ENCODE results near the gene ERICH4. TPM values are rescaled to one million over a fixed set of nuclear protein-coding genes. Genes with fewer than 3 reads are reported as not detected.

Gene ERICH4
- total and polyA plus RNA-seq, 2 donors (not counting 1 experiment from before 2014, with no cell fraction given) = not detected

DNA sequence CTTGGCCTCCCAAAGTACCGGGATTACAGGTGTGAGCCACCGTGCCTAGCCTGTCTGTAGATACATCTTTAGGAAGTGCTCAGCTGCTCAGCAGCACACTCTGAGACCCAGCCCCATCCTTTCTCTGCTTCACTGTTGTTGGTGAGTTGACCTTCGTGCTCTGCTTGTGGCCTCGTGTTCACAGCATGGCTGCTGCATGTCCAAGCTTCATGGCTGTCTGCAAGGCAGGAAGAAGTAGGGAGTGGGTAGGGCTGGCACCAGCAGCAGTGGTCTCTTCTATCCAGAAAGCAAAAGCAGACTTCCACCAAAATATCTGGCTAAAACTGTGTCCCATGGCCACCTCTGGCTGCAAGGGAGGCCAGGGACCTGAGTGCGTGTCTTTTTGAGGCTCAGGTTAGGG, 30.0 kb upstream of the ERICH4 start:
- no peak overlapping the region for H2AFZ ChIP-seq (ENCODE audit: insufficient read depth, low read depth, low read length, poor library complexity, severe bottlenecking)
- Mint-ChIP-seq H3K4me3 (no peak overlapping the region), H3K9me3 (ENCODE audit: insufficient read depth) (no peaks in the 10 kb centered on the region), H3K27me3 (no peaks in the 10 kb centered on the region), H3K4me1 (peaks cover 10% of the 10 kb centered on the region), H3K27ac (no peak overlapping the region)
- no peak overlapping the region for H3K4me3 ChIP-seq (ENCODE audit: control extremely low read depth in 1 of 5, extremely low read depth in 1 of 5, insufficient read depth in 1 of 5, low read depth in 2 of 5, low read length in 4 of 5)
- no peaks in the 10 kb centered on the region for H3K9me3 ChIP-seq (ENCODE audit: control extremely low read depth in 1 of 3, control insufficient read depth in 2 of 3, insufficient read depth in 1 of 3, low read length in 2 of 3)
- H3K27me3 ChIP-seq (replicated peaks in 1 of 4; ENCODE audit: control extremely low read depth in 1 of 4, control insufficient read depth in 3 of 4, insufficient read depth in 4 of 4, low read length in 3 of 4) = no peaks in the 10 kb centered on the region
- peaks cover 26% of the 10 kb centered on the region for H3K79me2 ChIP-seq (ENCODE audit: control insufficient read depth, insufficient read depth, low read length)
- peaks cover 0 to 43% of the 10 kb centered on the region in 2 experiments for H3K36me3 ChIP-seq (replicated peaks in 1 of 2; ENCODE audit: control extremely low read depth in 1 of 2, control insufficient read depth in 1 of 2, extremely low read depth in 1 of 2, insufficient read depth in 2 of 2, low read length in 1 of 2)
- ChIA-PET CTCF (interaction anchor here (0.7 kb wide), 1 partner anchor 28 kb away, joined by 3 read pairs; no protein-coding TSS in a partner anchor), POLR2A (no interaction called here)
- WGBS (ENCODE audit: insufficient coverage) = 97% methylated on average over 4 of the region's 5 CpGs
- intact Hi-C loops (cut with micrococcal nuclease) = no loop called here
- no peak overlapping the region for H3K9ac ChIP-seq (ENCODE audit: low read length)
- no peak overlapping the region for H3K4me2 ChIP-seq (replicated peaks; ENCODE audit: low read depth, low read length, poor library complexity, severe bottlenecking)
- ATAC-seq (ENCODE audit: low read depth) = no peak
- TF ChIP-seq EZH2 (IDR thresholded peaks at IDR 0.05; ENCODE audit: borderline replicate concordance, insufficient read depth, low read depth, low read length, poor library complexity, severe bottlenecking) (no peak), CTCF (IDR thresholded peaks at IDR 0.05) (no peak)
- no peaks in the 10 kb centered on the region for H4K20me1 ChIP-seq (ENCODE audit: control insufficient read depth, insufficient read depth, low read length, poor library complexity, severe bottlenecking)
- DNase-seq = no peak
- H3K27ac ChIP-seq (ENCODE audit: low read length in 2 of 2) = no peak overlapping the region
- H3K4me1 ChIP-seq (ENCODE audit: control insufficient read depth in 2 of 2, insufficient read depth in 2 of 2, low read length in 2 of 2) = peaks cover 6 to 9% of the 10 kb centered on the region in 2 donors

- Histone ChIP-seq H3K4me2 (replicated peaks; ENCODE audit: low read depth, low read length, poor library complexity, severe bottlenecking) (no peak overlapping the region), H3K79me2 (ENCODE audit: control insufficient read depth, insufficient read depth, low read length) (peaks cover 26% of the 10 kb centered on the region), H3K27me3 (replicated peaks in 1 of 4; ENCODE audit: control extremely low read depth in 1 of 4, control insufficient read depth in 3 of 4, insufficient read depth in 4 of 4, low read length in 3 of 4) (no peaks in the 10 kb centered on the region), H2AFZ (ENCODE audit: insufficient read depth, low read depth, low read length, poor library complexity, severe bottlenecking) (no peak overlapping the region), H4K20me1 (ENCODE audit: control insufficient read depth, insufficient read depth, low read length, poor library complexity, severe bottlenecking) (no peaks in the 10 kb centered on the region), H3K9me3 (ENCODE audit: control extremely low read depth in 1 of 3, control insufficient read depth in 2 of 3, insufficient read depth in 1 of 3, low read length in 2 of 3) (no peaks in the 10 kb centered on the region), H3K27ac (ENCODE audit: low read length in 2 of 2) (no peak overlapping the region), H3K4me1 (ENCODE audit: control insufficient read depth in 2 of 2, insufficient read depth in 2 of 2, low read length in 2 of 2) (peaks cover 6 to 9% of the 10 kb centered on the region in 2 donors), H3K4me3 (ENCODE audit: control extremely low read depth in 1 of 5, extremely low read depth in 1 of 5, insufficient read depth in 1 of 5, low read depth in 2 of 5, low read length in 4 of 5) (no peak overlapping the region), H3K9ac (ENCODE audit: low read length) (no peak overlapping the region), H3K36me3 (replicated peaks in 1 of 2; ENCODE audit: control extremely low read depth in 1 of 2, control insufficient read depth in 1 of 2, extremely low read depth in 1 of 2, insufficient read depth in 2 of 2, low read length in 1 of 2) (peaks cover 0 to 53% of the 10 kb centered on the region in 2 experiments)
- H3K4me1 Mint-ChIP-seq = peaks cover 10% of the 10 kb centered on the region
- ATAC-seq (ENCODE audit: low read depth) = no peak
- no peak overlapping the region for H3K27ac Mint-ChIP-seq
- ChIA-PET CTCF (interaction anchor here (0.6 kb wide), 1 partner anchor 420 kb away, joined by 3 read pairs; no protein-coding TSS in a partner anchor), POLR2A (no interaction called here)
- TF ChIP-seq EZH2 (IDR thresholded peaks at IDR 0.05; ENCODE audit: borderline replicate concordance, insufficient read depth, low read depth, low read length, poor library complexity, severe bottlenecking) (no peak), CTCF (IDR thresholded peaks at IDR 0.05) (no peak)
- DNase-seq = no peak
- H3K4me3 Mint-ChIP-seq = no peak overlapping the region
- H3K27me3 Mint-ChIP-seq = no peaks in the 10 kb centered on the region
- intact Hi-C loops (cut with micrococcal nuclease) = no loop called here
- WGBS (ENCODE audit: insufficient coverage) = 96% methylated on average over 10 of the region's 10 CpGs
- no peaks in the 10 kb centered on the region for H3K9me3 Mint-ChIP-seq (ENCODE audit: insufficient read depth)
Observed at GRCh38 chr19:41413947-41414346, 29.0 kb upstream of the ERICH4 start.

Data from B cell (primary cell).